WTC11 (cell line): Measurements from ENCODE around the gene VWC2.

Experiments
- CREB1 ChIP-seq: sonication (generic); formaldehyde crosslinking; IDR thresholded peaks from 2 replicates; pipeline ENCODE4 v1.8.0; 2023; ENCODE audit warnings: mild to moderate bottlenecking, missing genetic modification reagents
- JUN ChIP-seq: sonication (generic); formaldehyde crosslinking; IDR thresholded peaks from 2 replicates; pipeline ENCODE4 v1.8.0; 2023; ENCODE audit warnings: mild to moderate bottlenecking, missing genetic modification reagents
- KAT7 ChIP-seq: sonication (generic); formaldehyde crosslinking; IDR thresholded peaks from 2 replicates; pipeline ENCODE4 v1.8.1; 2023; ENCODE audit warnings: missing genetic modification reagents, mild to moderate bottlenecking, borderline replicate concordance
- NFE2L1 ChIP-seq: sonication (generic); formaldehyde crosslinking; IDR thresholded peaks from 2 replicates; pipeline ENCODE4 v1.8.1; 2023; ENCODE audit warnings: missing genetic modification reagents
- NFYB ChIP-seq: sonication (generic); formaldehyde crosslinking; conservative IDR thresholded peaks from 2 replicates; pipeline ENCODE4 v1.8.0; 2022; ENCODE audit warnings: low read depth, missing genetic modification reagents
- NR3C1 ChIP-seq: sonication (generic); formaldehyde crosslinking; conservative IDR thresholded peaks from 2 replicates; pipeline ENCODE4 v1.8.1; 2023; ENCODE audit warnings: low read depth, mild to moderate bottlenecking, missing genetic modification reagents
- PREB ChIP-seq: sonication (generic); formaldehyde crosslinking; IDR thresholded peaks from 2 replicates; pipeline ENCODE4 v1.8.1; 2022; ENCODE audit warnings: mild to moderate bottlenecking, missing genetic modification reagents, moderate library complexity, borderline replicate concordance
- ZNF263 ChIP-seq: sonication (generic); formaldehyde crosslinking; IDR thresholded peaks from 2 replicates; pipeline ENCODE4 v1.8.1; 2022; ENCODE audit warnings: low read depth, mild to moderate bottlenecking, moderate library complexity, missing genetic modification reagents
- TF ChIP-seq, protein P1 (sequence below): sonication (generic); formaldehyde crosslinking; IDR thresholded peaks from 2 replicates; pipeline ENCODE4 v1.8.0; 2022; ENCODE audit warnings: mild to moderate bottlenecking, missing genetic modification reagents
- TF ChIP-seq, protein P2 (sequence below): fragments of 200-600 bp; IDR thresholded peaks from 2 replicates; pipeline ENCODE4 v1.8.0; 2022; ENCODE audit warnings: antibody characterized with exemption
- TF ChIP-seq, protein P3 (sequence below): sonication (generic); formaldehyde crosslinking; conservative IDR thresholded peaks from 2 replicates; pipeline ENCODE4 v1.8.1; 2022; ENCODE audit warnings: mild to moderate bottlenecking, missing genetic modification reagents
- TF ChIP-seq, protein P4 (sequence below): sonication (generic); formaldehyde crosslinking; IDR thresholded peaks from 2 replicates; pipeline ENCODE4 v1.8.1; 2023; ENCODE audit warnings: mild to moderate bottlenecking, missing genetic modification reagents, borderline replicate concordance

GRCh38 chr7:49873420-49873819, 100.0 kb downstream of the VWC2 start:
- TF ChIP-seq, protein P1, sequence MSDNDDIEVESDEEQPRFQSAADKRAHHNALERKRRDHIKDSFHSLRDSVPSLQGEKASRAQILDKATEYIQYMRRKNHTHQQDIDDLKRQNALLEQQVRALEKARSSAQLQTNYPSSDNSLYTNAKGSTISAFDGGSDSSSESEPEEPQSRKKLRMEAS = no peak
- TF ChIP-seq NFYB (CRISPR knock-in tag) (no peak), KAT7 (no peak), NFE2L1 (no peak), CREB1 (CRISPR knock-in tag) (no peak), NR3C1 (CRISPR knock-in tag) (no peak), ZNF263 (CRISPR knock-in tag) (no peak), JUN (CRISPR knock-in tag) (no peak), PREB (CRISPR knock-in tag) (no peak)
- TF ChIP-seq, protein P2, sequence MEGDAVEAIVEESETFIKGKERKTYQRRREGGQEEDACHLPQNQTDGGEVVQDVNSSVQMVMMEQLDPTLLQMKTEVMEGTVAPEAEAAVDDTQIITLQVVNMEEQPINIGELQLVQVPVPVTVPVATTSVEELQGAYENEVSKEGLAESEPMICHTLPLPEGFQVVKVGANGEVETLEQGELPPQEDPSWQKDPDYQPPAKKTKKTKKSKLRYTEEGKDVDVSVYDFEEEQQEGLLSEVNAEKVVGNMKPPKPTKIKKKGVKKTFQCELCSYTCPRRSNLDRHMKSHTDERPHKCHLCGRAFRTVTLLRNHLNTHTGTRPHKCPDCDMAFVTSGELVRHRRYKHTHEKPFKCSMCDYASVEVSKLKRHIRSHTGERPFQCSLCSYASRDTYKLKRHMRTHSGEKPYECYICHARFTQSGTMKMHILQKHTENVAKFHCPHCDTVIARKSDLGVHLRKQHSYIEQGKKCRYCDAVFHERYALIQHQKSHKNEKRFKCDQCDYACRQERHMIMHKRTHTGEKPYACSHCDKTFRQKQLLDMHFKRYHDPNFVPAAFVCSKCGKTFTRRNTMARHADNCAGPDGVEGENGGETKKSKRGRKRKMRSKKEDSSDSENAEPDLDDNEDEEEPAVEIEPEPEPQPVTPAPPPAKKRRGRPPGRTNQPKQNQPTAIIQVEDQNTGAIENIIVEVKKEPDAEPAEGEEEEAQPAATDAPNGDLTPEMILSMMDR = no peak
- TF ChIP-seq, protein P3, sequence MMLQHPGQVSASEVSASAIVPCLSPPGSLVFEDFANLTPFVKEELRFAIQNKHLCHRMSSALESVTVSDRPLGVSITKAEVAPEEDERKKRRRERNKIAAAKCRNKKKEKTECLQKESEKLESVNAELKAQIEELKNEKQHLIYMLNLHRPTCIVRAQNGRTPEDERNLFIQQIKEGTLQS (CRISPR knock-in tag) = no peak
- TF ChIP-seq, protein P4, sequence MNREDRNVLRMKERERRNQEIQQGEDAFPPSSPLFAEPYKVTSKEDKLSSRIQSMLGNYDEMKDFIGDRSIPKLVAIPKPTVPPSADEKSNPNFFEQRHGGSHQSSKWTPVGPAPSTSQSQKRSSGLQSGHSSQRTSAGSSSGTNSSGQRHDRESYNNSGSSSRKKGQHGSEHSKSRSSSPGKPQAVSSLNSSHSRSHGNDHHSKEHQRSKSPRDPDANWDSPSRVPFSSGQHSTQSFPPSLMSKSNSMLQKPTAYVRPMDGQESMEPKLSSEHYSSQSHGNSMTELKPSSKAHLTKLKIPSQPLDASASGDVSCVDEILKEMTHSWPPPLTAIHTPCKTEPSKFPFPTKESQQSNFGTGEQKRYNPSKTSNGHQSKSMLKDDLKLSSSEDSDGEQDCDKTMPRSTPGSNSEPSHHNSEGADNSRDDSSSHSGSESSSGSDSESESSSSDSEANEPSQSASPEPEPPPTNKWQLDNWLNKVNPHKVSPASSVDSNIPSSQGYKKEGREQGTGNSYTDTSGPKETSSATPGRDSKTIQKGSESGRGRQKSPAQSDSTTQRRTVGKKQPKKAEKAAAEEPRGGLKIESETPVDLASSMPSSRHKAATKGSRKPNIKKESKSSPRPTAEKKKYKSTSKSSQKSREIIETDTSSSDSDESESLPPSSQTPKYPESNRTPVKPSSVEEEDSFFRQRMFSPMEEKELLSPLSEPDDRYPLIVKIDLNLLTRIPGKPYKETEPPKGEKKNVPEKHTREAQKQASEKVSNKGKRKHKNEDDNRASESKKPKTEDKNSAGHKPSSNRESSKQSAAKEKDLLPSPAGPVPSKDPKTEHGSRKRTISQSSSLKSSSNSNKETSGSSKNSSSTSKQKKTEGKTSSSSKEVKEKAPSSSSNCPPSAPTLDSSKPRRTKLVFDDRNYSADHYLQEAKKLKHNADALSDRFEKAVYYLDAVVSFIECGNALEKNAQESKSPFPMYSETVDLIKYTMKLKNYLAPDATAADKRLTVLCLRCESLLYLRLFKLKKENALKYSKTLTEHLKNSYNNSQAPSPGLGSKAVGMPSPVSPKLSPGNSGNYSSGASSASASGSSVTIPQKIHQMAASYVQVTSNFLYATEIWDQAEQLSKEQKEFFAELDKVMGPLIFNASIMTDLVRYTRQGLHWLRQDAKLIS (CRISPR knock-in tag) = no peak
